ENCODE results near the gene LRRC47.

Gene LRRC47

GRCh38 chr1:3741566-3742438 lies 54.5 kb downstream of the LRRC47 start:
- intact Hi-C loops (cut with DNase I; ENCODE audit: low total_unique reads) = loop anchor here (10.0 kb wide), 1 partner anchor 63 kb away; no protein-coding TSS in a partner anchor
- DNase-seq = no peak
- Histone ChIP-seq H3K4me1 (peaks cover 0 to 23% (median 12%) of the 10 kb centered on the region in 4 donors), H3K9me3 (no peaks in the 10 kb centered on the region), H3K4me3 (no peak overlapping the region), H3K36me3 (peaks cover 37 to 89% (median 63%) of the 10 kb centered on the region in 3 donors), H3K27me3 (no peaks in the 10 kb centered on the region), H3K27ac (no peak overlapping the region)
- TF ChIP-seq CTCF (IDR thresholded peaks at IDR 0.05) = no peak

- Histone ChIP-seq H3K36me3 (peaks cover 40 to 98% (median 67%) of the 10 kb centered on the region in 3 donors), H3K27me3 (no peaks in the 10 kb centered on the region), H3K4me1 (peaks cover 0 to 12% (median 5%) of the 10 kb centered on the region in 4 donors), H3K27ac (no peak overlapping the region), H3K9me3 (no peaks in the 10 kb centered on the region), H3K4me3 (no peak overlapping the region)
- no peak for TF ChIP-seq CTCF (IDR thresholded peaks at IDR 0.05)
- intact Hi-C loops (cut with DNase I; ENCODE audit: low total_unique reads) = loop anchor here (10.0 kb wide), 1 partner anchor 64 kb away; no protein-coding TSS in a partner anchor
- DNase-seq = no peak
Measured at GRCh38 chr1:3740752-3741151, 55.5 kb downstream of the LRRC47 start.

GRCh38 chr1:3740042-3740441 lies 56.3 kb downstream of the LRRC47 start:
- Histone ChIP-seq H3K4me3 (no peak overlapping the region), H3K9me3 (no peaks in the 10 kb centered on the region), H3K36me3 (peaks cover 40 to 99% (median 71%) of the 10 kb centered on the region in 3 donors), H3K27me3 (no peaks in the 10 kb centered on the region), H3K27ac (no peak overlapping the region), H3K4me1 (peaks cover 0 to 5% (median 0%) of the 10 kb centered on the region in 4 donors)
- no peak for DNase-seq
- intact Hi-C loops (cut with DNase I; ENCODE audit: low total_unique reads) = loop anchor here (10.0 kb wide), 1 partner anchor 65 kb away; no protein-coding TSS in a partner anchor
- no peak for TF ChIP-seq CTCF (IDR thresholded peaks at IDR 0.05)

- Histone ChIP-seq H3K27me3 (no peaks in the 10 kb centered on the region), H3K36me3 (peaks cover 40 to 96% (median 76%) of the 10 kb centered on the region in 3 donors), H3K9me3 (no peaks in the 10 kb centered on the region), H3K27ac (no peak overlapping the region), H3K4me1 (no peaks in the 10 kb centered on the region), H3K4me3 (no peak overlapping the region)
- no peak for DNase-seq
- intact Hi-C loops (cut with DNase I; ENCODE audit: low total_unique reads) = no loop called here
- TF ChIP-seq CTCF (IDR thresholded peaks at IDR 0.05) = no peak
Measured at GRCh38 chr1:3738943-3739342, 57.4 kb downstream of the LRRC47 start.

- no peak for TF ChIP-seq CTCF (IDR thresholded peaks at IDR 0.05)
- no peak overlapping the region for H3K4me3 ChIP-seq
- peaks cover 0 to 17% of the 10 kb centered on the region in 2 donors for H3K27me3 ChIP-seq
- no peak overlapping the region for H3K27ac ChIP-seq
- no peak for DNase-seq
- intact Hi-C loops (cut with DNase I; ENCODE audit: low total_unique reads) = no loop called here
- H3K4me1 ChIP-seq = peaks cover 0 to 1% (median 0%) of the 10 kb centered on the region in 4 donors
- H3K9me3 ChIP-seq = no peaks in the 10 kb centered on the region
- peaks cover 32 to 74% (median 60%) of the 10 kb centered on the region in 3 donors for H3K36me3 ChIP-seq
Measured at GRCh38 chr1:3736708-3737107, 59.6 kb downstream of the LRRC47 start.

Measured in tibial artery (tissue), 4 donors.